HepG2 (cell line): ENCODE data around the gene VPREB3. TPM values are rescaled to one million over a fixed set of nuclear protein-coding genes. Genes with fewer than 3 reads are reported as not detected.

ENCODE experiments used
- KLF15 ChIP-seq: sonication (generic); formaldehyde crosslinking; IDR thresholded peaks from 2 replicates; pipeline ENCODE4 v1.8.1; 2023; ENCODE audit warnings: borderline replicate concordance, mild to moderate bottlenecking, inconsistent platforms, missing genetic modification reagents, mixed read lengths
- polyA plus RNA-seq, 8 experiments: library from polyadenylated mRNA; depleted of rRNA in 3 of 8; stranded (reverse) in 7 of 8; unstranded in 1 of 8; fragments of >200 nt; fragmentation: Illumina TruSeq in 4 of 8; extraction: Trizol in 4 of 8; gene quantifications; 2 replicates each; pipeline versions ENCODE4 v1.2.1 to v1.2.3, GENCODE V29; 2011 to 2016; ENCODE audit warnings: low read depth in 4 of 8, missing spikeins in 1 of 8, mixed read lengths in 1 of 8; ENCODE audit not compliant: insufficient read depth in 1 of 8
- total RNA-seq, 5 experiments: library from RNA; depleted of rRNA; stranded (reverse); fragments of >200 nt; fragmentation: Illumina TruSeq; extraction: Trizol; gene quantifications; 2 replicates each; pipeline ENCODE4 v1.2.3, GENCODE V29; 2016; ENCODE audit warnings: low read depth in 1 of 5
- TF ChIP-seq, protein P1 (sequence below): sonication (generic); formaldehyde crosslinking; IDR thresholded peaks from 2 replicates; pipeline ENCODE4 v1.4.0; 2020; ENCODE audit warnings: missing genetic modification reagents, mild to moderate bottlenecking, borderline replicate concordance

VPREB3 gene
- total and polyA plus RNA-seq, 2 of the 13 experiments (the other 11 are each of a cell fraction or from before 2014, with no cell fraction given), result 0.22 TPM; not detected in 1

DNA sequence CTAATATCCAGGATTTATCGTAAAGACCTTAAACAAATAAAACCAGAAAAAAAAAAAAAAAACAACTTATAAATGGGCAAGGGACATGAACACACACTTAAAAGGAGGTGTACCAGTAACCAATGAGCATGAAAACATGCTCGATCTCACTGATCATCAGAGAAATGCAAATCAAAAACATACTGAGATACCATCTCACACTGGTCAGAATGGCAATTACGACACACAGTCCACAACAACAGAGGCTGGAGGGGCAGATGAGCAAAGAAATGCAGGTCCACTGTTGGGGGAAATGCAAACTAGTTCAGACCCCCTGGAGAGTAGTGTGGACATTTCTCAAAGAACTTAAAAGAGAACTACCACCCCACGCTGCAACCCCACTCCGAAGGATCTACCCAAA, 50.2 kb downstream of the VPREB3 start (continued):
- TF ChIP-seq KLF15 (CRISPR knock-in tag), result no peak
- TF ChIP-seq, protein P1, sequence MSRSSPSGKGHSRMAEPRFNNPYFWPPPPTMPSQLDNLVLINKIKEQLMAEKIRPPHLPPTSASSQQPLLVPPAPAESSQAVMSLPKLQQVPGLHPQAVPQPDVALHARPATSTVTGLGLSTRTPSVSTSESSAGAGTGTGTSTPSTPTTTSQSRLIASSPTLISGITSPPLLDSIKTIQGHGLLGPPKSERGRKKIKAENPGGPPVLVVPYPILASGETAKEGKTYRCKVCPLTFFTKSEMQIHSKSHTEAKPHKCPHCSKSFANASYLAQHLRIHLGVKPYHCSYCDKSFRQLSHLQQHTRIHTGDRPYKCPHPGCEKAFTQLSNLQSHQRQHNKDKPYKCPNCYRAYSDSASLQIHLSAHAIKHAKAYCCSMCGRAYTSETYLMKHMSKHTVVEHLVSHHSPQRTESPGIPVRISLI, result no peak

Other genes with a start within 250 kb of the VPREB3 start
- not detected in 2 replicates for gene IGLL1, start 174.1 kb downstream of the VPREB3 start, total RNA-seq (2016; rRNA removed; fragmentation: Illumina TruSeq; extraction: Trizol)
- gene IGLL1, start 174.1 kb downstream of the VPREB3 start, polyA plus RNA-seq (2011; rRNA removed), result not detected in 2 replicates
- 0.15 and 0.66 TPM in 2 replicates for gene DRICH1, start 122.1 kb downstream of the VPREB3 start, total RNA-seq (2016; rRNA removed; fragmentation: Illumina TruSeq; extraction: Trizol)
- gene DRICH1, start 122.1 kb downstream of the VPREB3 start, polyA plus RNA-seq (2011; rRNA removed), result 0.08 and 0.22 TPM in 2 replicates
- not detected in 2 replicates for gene RGL4, start 63.4 kb downstream of the VPREB3 start, total RNA-seq (2016; rRNA removed; fragmentation: Illumina TruSeq; extraction: Trizol)
- not detected in 2 replicates for gene RGL4, start 63.4 kb downstream of the VPREB3 start, polyA plus RNA-seq (2011; rRNA removed)
- gene ZNF70, start 3.3 kb downstream of the VPREB3 start, total RNA-seq (2016; rRNA removed; fragmentation: Illumina TruSeq; extraction: Trizol), result 3.6 and 4.0 TPM in 2 replicates
- gene ZNF70, start 3.3 kb downstream of the VPREB3 start, polyA plus RNA-seq (2011; rRNA removed), result 0.62 and 0.93 TPM in 2 replicates
- gene C22orf15, start 8.6 kb upstream of the VPREB3 start, total RNA-seq (2016; rRNA removed; fragmentation: Illumina TruSeq; extraction: Trizol), result not detected in 2 replicates
- 0.07 TPM in 1 of 2 replicates, not detected in the other for gene C22orf15, start 8.6 kb upstream of the VPREB3 start, polyA plus RNA-seq (2011; rRNA removed)
- 59.1 and 62.8 TPM in 2 replicates for gene CHCHD10, start 13.5 kb upstream of the VPREB3 start, total RNA-seq (2016; rRNA removed; fragmentation: Illumina TruSeq; extraction: Trizol)
- gene CHCHD10, start 13.5 kb upstream of the VPREB3 start, polyA plus RNA-seq (2011; rRNA removed), result 37.0 and 60.2 TPM in 2 replicates
- 2.7 and 8.9 TPM in 2 replicates for gene MMP11, start 18.4 kb upstream of the VPREB3 start, total RNA-seq (2016; rRNA removed; fragmentation: Illumina TruSeq; extraction: Trizol)
- 28.6 and 88.6 TPM in 2 replicates for gene MMP11, start 18.4 kb upstream of the VPREB3 start, polyA plus RNA-seq (2011; rRNA removed)
- 74.0 and 75.8 TPM in 2 replicates for gene SMARCB1, start 32.5 kb upstream of the VPREB3 start, total RNA-seq (2016; rRNA removed; fragmentation: Illumina TruSeq; extraction: Trizol)
- gene SMARCB1, start 32.5 kb upstream of the VPREB3 start, polyA plus RNA-seq (2011; rRNA removed), result 150 and 166 TPM in 2 replicates
- not detected in 2 replicates for gene DERL3, start 84.6 kb upstream of the VPREB3 start, total RNA-seq (2016; rRNA removed; fragmentation: Illumina TruSeq; extraction: Trizol)
- gene DERL3, start 84.6 kb upstream of the VPREB3 start, polyA plus RNA-seq (2011; rRNA removed), result not detected in 2 replicates
- gene SLC2A11, start 103.5 kb upstream of the VPREB3 start, total RNA-seq (2016; rRNA removed; fragmentation: Illumina TruSeq; extraction: Trizol), result 8.9 and 15.2 TPM in 2 replicates
- 15.4 and 18.6 TPM in 2 replicates for gene SLC2A11, start 103.5 kb upstream of the VPREB3 start, polyA plus RNA-seq (2011; rRNA removed)
- gene MIF, start 140.0 kb upstream of the VPREB3 start, total RNA-seq (2016; rRNA removed; fragmentation: Illumina TruSeq; extraction: Trizol), result 537 and 634 TPM in 2 replicates
- 675 and 735 TPM in 2 replicates for gene MIF, start 140.0 kb upstream of the VPREB3 start, polyA plus RNA-seq (2011; rRNA removed)
- gene GSTT2B, start 206.8 kb upstream of the VPREB3 start, total RNA-seq (2016; rRNA removed; fragmentation: Illumina TruSeq; extraction: Trizol), result 0.53 and 1.5 TPM in 2 replicates
- gene GSTT2B, start 206.8 kb upstream of the VPREB3 start, polyA plus RNA-seq (2011; rRNA removed), result 3.6 and 3.9 TPM in 2 replicates
- gene DDTL, start 212.5 kb upstream of the VPREB3 start, total RNA-seq (2016; rRNA removed; fragmentation: Illumina TruSeq; extraction: Trizol), result 0.31 TPM in 1 of 2 replicates, not detected in the other
- 0.07 TPM in 1 of 2 replicates, not detected in the other for gene DDTL, start 212.5 kb upstream of the VPREB3 start, polyA plus RNA-seq (2011; rRNA removed)
- 120 and 143 TPM in 2 replicates for gene DDT, start 220.0 kb upstream of the VPREB3 start, total RNA-seq (2016; rRNA removed; fragmentation: Illumina TruSeq; extraction: Trizol)
- 159 and 181 TPM in 2 replicates for gene DDT, start 220.0 kb upstream of the VPREB3 start, polyA plus RNA-seq (2011; rRNA removed)
- not detected in 2 replicates for gene GSTT2, start 225.7 kb upstream of the VPREB3 start, total RNA-seq (2016; rRNA removed; fragmentation: Illumina TruSeq; extraction: Trizol)
- gene GSTT2, start 225.7 kb upstream of the VPREB3 start, polyA plus RNA-seq (2011; rRNA removed), result not detected in 2 replicates